ENCODE results near the gene FARP2. TPM values are rescaled to one million over a fixed set of nuclear protein-coding genes. Genes with fewer than 3 reads are reported as not detected.

Gene FARP2
- total RNA-seq, 120 experiments from 2014 or later: 39.8 to 107 (median 67.7) TPM

Small RNA genes within 50 kb of the gene (microRNA-seq; reads per million reads assigned to microRNA genes)
- gene MIR3133: 0 reads per million in 43 experiments

Other genes starting within 250 kb of the FARP2 start
- 10 to 100 TPM; 11.9 to 65.1 (median 31.2) TPM for gene PASK, start 206.8 kb upstream of the FARP2 start, total RNA-seq
- gene PPP1R7, start 205.8 kb upstream of the FARP2 start, total RNA-seq: 100 to 1,000 TPM in 59 of 120 experiments, 10 to 100 TPM in 61; 55.3 to 138 (median 99.6) TPM
- 10 to 100 TPM in 10 of 120 experiments, 1 to 10 TPM in 110; 1.8 to 24.3 (median 6.2) TPM for gene ANO7, start 167.6 kb upstream of the FARP2 start, total RNA-seq
- 100 to 1,000 TPM; 216 to 367 (median 256) TPM for gene HDLBP, start 40.6 kb upstream of the FARP2 start, total RNA-seq
- gene SEPTIN2, start 40.4 kb upstream of the FARP2 start, total RNA-seq: 100 to 1,000 TPM; 149 to 396 (median 221) TPM
- 100 to 1,000 TPM; 138 to 233 (median 178) TPM for gene STK25, start 152.3 kb downstream of the FARP2 start, total RNA-seq
- 100 to 1,000 TPM in 17 of 120 experiments, 10 to 100 TPM in 103; 16.7 to 187 (median 53.1) TPM for gene BOK, start 202.5 kb downstream of the FARP2 start, total RNA-seq